LNCAP (cell line): Measurements from ENCODE around the gene TEX261.

Experiments used
- TF ChIP-seq, protein P1 (sequence below): fragments of 450-650 bp; IDR thresholded peaks from 2 replicates; pipeline ENCODE4 v1.5.1; 2017; ENCODE audit warnings: mild to moderate bottlenecking

Gene TEX261

DNA sequence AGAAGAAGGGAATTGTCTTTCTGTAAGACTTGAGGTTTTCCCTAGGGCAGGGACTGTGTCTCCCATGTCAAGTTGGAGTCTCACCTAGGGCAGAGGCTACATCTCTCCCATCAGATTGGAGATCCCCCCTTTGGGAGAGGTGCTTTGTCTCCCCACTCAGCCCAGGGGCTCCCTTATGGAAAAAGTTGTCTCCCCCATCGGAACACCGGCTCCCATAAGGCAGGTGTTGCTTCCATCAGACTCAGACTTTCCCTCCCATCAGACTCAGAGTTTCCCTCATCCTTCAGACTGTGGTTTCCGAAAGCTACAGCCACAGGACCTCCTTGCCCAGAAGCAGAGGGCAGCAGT lies 10.5 kb downstream of the TEX261 start:
- TF ChIP-seq, protein P1, sequence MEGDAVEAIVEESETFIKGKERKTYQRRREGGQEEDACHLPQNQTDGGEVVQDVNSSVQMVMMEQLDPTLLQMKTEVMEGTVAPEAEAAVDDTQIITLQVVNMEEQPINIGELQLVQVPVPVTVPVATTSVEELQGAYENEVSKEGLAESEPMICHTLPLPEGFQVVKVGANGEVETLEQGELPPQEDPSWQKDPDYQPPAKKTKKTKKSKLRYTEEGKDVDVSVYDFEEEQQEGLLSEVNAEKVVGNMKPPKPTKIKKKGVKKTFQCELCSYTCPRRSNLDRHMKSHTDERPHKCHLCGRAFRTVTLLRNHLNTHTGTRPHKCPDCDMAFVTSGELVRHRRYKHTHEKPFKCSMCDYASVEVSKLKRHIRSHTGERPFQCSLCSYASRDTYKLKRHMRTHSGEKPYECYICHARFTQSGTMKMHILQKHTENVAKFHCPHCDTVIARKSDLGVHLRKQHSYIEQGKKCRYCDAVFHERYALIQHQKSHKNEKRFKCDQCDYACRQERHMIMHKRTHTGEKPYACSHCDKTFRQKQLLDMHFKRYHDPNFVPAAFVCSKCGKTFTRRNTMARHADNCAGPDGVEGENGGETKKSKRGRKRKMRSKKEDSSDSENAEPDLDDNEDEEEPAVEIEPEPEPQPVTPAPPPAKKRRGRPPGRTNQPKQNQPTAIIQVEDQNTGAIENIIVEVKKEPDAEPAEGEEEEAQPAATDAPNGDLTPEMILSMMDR: no peak

DNA sequence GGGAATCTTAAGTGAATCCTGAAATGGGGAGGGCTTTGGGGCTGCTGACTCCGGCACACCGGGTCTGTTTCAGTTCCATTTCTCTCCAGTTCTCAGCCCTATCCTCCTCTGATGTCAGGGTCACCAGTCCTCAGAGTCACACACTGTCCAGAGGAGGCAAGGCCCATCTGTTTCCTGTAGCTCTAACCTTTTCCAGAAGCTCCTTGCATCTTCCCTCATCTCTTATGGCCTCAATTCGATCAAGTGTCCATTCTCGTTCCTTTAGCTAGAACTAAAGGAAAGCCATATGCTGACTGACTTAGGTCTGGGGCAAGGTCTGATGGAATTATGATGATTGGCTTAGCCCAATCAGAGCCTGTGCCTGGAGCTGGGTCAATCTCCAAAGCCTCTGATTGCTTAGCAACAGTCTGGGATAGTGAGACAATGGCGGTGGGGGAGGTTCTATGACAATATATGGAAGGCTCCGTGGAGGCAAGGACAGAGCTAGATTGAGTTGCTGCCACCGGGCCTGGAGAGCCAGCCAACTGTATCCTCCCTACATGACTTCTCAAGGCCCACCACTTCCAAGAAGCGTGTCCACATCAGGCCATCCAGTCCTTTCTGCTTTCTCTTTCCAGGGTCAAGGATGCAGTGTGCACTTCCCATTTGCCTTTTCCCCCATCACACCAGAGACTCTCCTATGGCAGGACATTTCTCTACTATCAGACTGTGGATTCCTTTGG lies 11.0 kb downstream of the TEX261 start:
- TF ChIP-seq, protein P1: no peak

DNA sequence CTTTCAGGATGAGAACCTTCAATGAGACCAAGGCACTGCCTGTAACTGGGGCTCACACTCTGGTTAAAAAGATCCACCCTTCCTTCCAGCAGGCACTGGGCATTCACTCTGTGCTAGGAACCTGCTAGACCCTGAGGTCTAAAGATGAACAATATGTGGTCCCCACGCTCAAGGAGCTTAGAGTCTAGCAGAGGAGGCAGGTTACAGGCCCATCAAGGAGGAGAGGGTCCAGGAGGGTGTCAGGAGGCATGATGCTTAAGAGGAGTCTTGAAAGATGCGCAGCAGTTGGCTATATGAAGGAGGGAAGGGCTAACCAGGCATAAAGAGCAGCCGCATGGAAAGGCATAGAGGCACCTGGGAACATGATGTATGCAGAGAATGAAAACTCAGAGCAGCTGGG lies 11.7 kb downstream of the TEX261 start:
- TF ChIP-seq, protein P1: no peak

DNA sequence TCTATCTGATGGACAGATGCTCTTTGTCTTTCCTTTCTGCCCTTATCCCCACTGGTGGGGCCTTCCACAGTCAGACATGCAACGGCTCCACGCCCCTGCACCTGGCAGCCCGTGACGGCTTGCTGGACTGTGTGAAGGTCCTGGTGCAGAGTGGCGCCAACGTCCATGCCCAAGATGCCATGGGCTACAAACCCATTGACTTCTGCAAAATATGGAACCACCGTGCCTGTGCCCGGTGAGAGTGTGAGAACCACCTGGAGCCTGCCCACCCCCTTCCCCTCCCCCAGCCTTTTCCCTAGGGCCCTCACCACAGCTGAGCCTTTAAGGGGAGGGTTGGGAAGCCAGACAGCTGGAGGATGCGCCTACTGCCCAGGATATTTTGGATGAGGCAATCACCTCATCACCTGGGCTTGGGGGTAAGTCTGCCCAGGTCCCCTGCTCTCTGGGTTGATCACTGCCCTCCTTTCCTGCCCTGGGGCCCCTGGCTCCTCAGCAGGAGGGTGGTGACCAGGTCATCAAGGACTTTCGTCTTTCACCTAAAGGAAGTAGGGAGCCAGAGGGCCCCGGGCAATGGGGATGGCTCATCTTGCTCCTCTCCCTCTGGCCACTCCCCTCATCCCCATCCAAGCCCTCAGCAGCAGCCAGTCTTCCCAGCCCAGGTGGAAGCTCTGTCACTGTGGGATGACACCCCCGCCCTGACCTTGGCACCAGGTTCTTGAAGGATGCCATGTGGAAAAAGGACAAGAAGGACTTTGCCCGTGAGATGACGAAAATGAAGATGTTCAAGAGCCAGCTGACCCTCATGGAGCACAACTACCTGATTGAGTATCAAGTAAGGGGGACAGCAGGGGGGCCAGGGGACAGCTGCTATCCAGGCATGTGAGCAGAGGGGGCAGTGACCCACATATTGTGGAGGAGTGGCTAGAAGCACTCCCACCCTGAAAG lies 12.5 kb downstream of the TEX261 start:
- TF ChIP-seq, protein P1: no peak

DNA sequence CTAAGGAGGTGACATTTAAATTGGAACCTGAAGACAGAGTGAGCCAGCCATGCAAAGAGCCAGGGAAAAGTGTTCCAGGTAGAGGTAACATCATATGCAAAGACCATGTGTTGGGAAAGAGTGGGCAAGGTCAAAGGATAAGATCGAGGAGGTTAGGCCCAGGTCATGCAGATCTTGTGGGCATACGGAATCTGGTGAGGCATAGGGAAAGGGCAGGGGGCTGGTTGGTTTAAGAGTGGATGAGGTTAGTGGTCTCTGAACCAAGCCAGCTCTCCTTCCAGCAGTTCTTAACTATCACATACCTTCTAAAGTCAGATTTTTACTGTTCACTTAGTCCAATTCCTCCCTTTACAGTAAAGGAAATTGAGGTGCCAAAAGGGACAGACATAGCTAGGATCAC lies 13.3 kb downstream of the TEX261 start:
- TF ChIP-seq, protein P1: no peak

DNA sequence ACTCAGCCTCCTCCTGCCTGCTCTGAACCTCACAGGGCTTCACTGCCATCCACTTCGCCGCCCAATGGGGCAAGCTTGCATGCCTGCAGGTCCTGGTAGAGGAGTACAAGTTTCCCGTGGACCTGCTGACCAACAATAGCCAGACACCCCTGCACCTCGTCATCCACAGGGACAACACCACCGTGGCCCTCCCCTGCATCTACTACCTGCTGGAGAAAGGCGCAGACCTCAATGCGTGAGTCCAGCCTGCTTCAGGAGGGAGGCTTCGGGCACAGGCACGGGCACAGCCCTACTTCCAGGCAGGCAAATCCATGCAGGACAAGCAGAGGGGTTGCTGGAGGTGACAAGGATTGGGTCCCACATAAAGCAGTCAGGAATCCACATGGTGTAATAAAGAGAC lies 15.0 kb downstream of the TEX261 start:
- TF ChIP-seq, protein P1: no peak

DNA sequence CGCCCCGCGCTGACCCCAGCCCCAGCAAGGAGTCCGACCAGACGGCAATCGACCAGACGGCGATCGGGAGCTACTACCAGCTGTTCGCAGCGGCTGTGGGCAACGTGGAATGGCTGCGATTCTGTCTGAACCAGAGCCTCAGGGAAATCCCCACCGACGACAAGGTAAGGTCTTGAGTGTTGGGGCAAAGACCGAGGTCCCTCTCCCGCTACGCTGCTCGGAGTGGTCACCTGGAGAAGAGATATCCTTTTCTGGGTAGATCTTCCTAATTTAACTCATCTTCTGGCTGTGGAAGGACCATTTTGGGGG lies 15.5 kb downstream of the TEX261 start:
- TF ChIP-seq, protein P1: no peak
